ENCODE data around the gene SOAT1.

SOAT1 gene

DNA sequence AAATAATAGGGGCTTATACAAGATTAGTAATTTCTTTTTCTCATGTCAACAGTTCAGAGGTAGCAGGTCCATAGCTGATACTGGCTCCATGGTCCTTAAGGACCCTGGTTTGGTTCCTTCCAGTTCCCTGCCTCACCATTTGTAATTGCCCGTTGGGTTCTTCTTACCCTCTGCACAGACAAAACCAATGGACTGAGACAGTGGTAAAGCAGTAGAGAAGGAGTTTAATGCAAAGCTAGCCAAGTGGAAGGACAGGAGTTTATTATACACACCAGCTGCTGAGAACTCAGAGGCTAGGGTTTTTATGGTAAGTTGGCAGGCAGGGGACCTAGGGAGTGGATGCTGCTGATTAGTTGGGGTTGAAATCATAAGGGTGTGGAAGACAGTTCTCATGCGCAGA, 36.3 kb downstream of the SOAT1 start:
- TF ChIP-seq, protein P1, sequence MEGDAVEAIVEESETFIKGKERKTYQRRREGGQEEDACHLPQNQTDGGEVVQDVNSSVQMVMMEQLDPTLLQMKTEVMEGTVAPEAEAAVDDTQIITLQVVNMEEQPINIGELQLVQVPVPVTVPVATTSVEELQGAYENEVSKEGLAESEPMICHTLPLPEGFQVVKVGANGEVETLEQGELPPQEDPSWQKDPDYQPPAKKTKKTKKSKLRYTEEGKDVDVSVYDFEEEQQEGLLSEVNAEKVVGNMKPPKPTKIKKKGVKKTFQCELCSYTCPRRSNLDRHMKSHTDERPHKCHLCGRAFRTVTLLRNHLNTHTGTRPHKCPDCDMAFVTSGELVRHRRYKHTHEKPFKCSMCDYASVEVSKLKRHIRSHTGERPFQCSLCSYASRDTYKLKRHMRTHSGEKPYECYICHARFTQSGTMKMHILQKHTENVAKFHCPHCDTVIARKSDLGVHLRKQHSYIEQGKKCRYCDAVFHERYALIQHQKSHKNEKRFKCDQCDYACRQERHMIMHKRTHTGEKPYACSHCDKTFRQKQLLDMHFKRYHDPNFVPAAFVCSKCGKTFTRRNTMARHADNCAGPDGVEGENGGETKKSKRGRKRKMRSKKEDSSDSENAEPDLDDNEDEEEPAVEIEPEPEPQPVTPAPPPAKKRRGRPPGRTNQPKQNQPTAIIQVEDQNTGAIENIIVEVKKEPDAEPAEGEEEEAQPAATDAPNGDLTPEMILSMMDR (IDR thresholded peaks at IDR 0.05; ENCODE audit: low read depth, low read length), result no peak
- no peak for DNase-seq (ENCODE audit: extremely low read depth, low read depth)

DNA sequence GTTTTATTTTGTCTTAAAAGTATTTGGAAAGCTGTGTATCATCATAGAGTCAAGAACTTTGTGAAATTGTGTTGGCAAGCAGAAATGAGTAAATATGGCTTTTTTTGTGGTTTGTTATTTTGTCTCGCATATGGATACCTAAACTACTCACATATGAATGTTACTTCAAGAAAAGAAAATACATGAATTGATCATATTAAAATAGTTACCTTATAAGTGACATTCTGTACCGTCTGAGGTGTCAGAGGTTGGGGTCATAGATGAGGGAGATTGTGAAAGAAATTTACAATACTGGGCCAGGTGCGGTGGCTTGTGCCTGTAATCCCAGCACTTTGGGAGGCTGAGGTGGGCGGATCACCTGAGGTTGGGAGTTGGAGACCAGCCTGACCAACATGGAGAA, 40.8 kb downstream of the SOAT1 start:
- TF ChIP-seq, protein P1 (IDR thresholded peaks at IDR 0.05; ENCODE audit: low read depth, low read length), result no peak
- no peak for DNase-seq (ENCODE audit: extremely low read depth, low read depth)

DNA sequence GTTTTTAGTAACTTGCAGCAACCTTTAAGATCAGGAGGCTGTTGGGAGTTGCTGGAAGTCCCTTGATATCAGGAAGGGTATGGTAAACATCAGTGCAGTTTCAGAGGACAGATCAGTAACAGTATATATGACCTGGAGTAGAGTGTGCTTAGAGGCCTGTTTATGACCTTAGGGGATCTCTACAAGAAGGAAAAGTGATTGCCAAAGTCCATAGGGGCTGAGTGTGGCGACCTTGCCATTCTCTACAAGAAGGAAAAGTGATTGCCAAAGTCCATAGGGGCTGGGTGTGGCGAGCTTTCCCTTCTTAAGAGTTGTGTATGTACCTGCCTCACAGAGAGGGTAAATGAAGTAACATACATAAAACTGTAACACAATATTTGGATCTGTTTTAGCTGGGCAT, 43.7 kb downstream of the SOAT1 start:
- DNase-seq (ENCODE audit: extremely low read depth, low read depth), result no peak
- TF ChIP-seq, protein P1 (IDR thresholded peaks at IDR 0.05; ENCODE audit: low read depth, low read length), result no peak

DNA sequence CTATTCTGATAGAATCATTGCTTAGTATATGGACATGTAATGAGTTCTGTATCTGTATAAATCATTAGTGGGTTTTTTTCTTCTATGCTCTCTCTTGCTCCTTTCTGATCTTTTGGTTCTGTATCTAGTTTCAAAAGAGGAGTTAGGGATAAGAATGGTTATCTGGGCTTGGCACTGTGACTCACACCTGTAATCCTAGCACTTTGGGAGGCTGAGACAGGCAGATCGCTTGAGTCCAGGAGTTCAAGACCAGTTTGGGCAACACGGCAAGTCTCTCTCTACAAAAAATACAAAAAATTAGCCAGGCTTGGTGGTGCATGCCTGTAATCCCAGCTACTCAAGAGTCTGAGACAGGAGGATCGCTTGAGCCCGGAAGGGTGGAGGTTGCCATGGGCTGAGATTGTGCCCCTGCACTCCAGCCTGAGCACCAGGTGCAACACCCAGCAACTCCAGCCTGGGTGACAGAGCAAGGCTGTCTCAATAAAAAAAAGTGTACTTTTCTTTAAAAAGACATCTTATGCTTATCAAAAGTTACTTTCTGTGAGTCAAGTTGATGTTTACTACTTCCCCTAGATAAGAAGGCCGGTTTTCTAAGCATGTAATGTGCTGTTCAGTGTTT, 44.5 kb downstream of the SOAT1 start:
- DNase-seq (ENCODE audit: extremely low read depth, low read depth), result no peak
- TF ChIP-seq, protein P1 (IDR thresholded peaks at IDR 0.05; ENCODE audit: low read depth, low read length), result no peak

DNA sequence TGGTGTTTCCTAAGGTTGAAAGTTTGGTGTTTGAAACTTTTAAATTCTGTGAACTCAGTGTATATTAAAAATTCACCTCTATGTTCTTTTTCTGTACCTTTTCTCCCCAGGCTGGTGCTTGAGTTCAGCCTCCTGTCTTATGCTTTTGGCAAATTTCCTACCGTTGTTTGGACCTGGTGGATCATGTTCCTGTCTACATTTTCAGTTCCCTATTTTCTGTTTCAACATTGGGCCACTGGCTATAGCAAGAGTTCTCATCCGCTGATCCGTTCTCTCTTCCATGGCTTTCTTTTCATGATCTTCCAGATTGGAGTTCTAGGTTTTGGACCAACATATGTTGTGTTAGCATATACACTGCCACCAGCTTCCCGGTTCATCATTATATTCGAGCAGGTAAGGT, 47.3 kb downstream of the SOAT1 start:
- TF ChIP-seq, protein P1 (IDR thresholded peaks at IDR 0.05; ENCODE audit: low read depth, low read length), result no peak

DNA sequence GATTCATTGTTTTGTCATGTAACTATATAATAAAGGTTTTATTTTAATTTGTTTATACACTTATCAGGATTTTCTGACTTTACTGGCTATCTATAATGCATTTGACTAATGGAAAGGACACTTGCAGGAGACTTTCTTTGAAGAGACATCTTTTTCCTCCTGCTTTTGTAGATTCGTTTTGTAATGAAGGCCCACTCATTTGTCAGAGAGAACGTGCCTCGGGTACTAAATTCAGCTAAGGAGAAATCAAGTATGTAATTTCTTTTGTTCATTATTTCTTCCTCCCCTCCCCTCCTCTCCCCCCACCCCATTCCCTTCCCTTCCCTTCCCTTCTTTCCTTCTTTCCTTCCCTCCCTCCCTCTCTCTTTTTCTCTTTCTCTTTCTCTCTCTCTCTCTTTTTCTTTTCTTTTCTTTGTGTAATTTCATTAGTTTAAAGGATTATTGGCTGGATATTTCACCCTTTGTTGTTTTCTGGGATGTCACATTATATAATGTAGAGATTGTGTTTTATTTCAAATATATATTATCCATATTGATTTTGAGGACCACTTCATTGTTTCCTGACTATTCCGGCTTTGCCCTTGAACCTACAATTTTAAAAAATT, 48.4 kb downstream of the SOAT1 start:
- TF ChIP-seq, protein P1 (IDR thresholded peaks at IDR 0.05; ENCODE audit: low read depth, low read length), result no peak
- no peak for DNase-seq (ENCODE audit: extremely low read depth, low read depth)

More for the DNA sequence above, 47.3 kb downstream of the SOAT1 start:
- no peak for DNase-seq (ENCODE audit: extremely low read depth, low read depth)

DNA sequence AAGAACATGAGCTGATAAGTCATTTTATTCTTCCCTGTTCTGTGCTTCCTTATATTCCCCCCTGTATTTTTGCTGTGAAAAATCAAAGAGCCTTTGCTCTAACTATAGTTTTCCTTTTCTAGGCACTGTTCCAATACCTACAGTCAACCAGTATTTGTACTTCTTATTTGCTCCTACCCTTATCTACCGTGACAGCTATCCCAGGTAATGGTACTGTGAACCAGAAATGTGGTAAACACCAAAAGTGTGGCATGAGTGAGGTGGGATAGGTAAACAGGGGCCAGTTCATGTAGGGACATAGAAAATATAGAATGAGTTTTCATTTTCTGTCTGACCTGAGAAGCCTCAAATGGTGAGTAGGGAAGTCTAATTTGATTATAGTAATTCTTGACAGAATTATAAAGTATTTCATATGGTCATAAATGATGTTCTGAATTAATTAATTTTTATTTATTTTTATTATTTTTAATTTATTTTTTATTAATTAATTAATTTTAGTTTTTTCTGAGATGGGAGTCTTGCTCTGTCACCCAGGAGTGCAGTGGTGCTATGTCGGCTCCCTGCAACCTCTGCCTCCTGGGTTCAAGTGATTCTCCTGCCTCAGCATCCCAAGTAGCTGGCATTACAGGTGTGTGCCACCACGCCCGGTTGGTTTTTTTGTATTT, 49.3 kb downstream of the SOAT1 start:
- TF ChIP-seq, protein P1 (IDR thresholded peaks at IDR 0.05; ENCODE audit: low read depth, low read length), result no peak
- no peak for DNase-seq (ENCODE audit: extremely low read depth, low read depth)

Data from AG09319 (cell line).